ENCODE results near the gene JAKMIP1.

The JAKMIP1 gene

GRCh38 chr4:6125103-6125651 is 75.2 kb downstream of the JAKMIP1 start:
- Histone ChIP-seq H3K36me3 (ENCODE audit: control insufficient read depth, insufficient read depth, low read length) (no peaks in the 10 kb centered on the region), H3K27me3 (ENCODE audit: control insufficient read depth, insufficient read depth, low read length) (no peaks in the 10 kb centered on the region), H3K27ac (ENCODE audit: low read length) (no peak overlapping the region), H3K9me3 (ENCODE audit: control insufficient read depth, insufficient read depth, low read length) (no peaks in the 10 kb centered on the region), H3K4me3 (ENCODE audit: low read length) (no peak overlapping the region), H3K4me1 (ENCODE audit: control insufficient read depth, insufficient read depth, low read length) (no peaks in the 10 kb centered on the region; the same call in 1 of the 2 replicates)
- no CpG with 5 or more reads among the region's 5 CpGs for WGBS (ENCODE audit: insufficient coverage, insufficient read length)
- DNase-seq (ENCODE audit: low read depth, low spot score) = no peak

- DNase-seq (ENCODE audit: low read depth, low spot score) = no peak
- Histone ChIP-seq H3K4me3 (ENCODE audit: low read length) (no peak overlapping the region), H3K27me3 (ENCODE audit: control insufficient read depth, insufficient read depth, low read length) (no peaks in the 10 kb centered on the region), H3K36me3 (ENCODE audit: control insufficient read depth, insufficient read depth, low read length) (no peaks in the 10 kb centered on the region), H3K27ac (ENCODE audit: low read length) (no peak overlapping the region), H3K9me3 (ENCODE audit: control insufficient read depth, insufficient read depth, low read length) (no peaks in the 10 kb centered on the region), H3K4me1 (ENCODE audit: control insufficient read depth, insufficient read depth, low read length) (no peaks in the 10 kb centered on the region; the same call in 1 of the 2 replicates)
- no CpG with 5 or more reads among the region's 6 CpGs for WGBS (ENCODE audit: insufficient coverage, insufficient read length)
Observed at GRCh38 chr4:6124386-6125102, 75.8 kb downstream of the JAKMIP1 start.

DNA sequence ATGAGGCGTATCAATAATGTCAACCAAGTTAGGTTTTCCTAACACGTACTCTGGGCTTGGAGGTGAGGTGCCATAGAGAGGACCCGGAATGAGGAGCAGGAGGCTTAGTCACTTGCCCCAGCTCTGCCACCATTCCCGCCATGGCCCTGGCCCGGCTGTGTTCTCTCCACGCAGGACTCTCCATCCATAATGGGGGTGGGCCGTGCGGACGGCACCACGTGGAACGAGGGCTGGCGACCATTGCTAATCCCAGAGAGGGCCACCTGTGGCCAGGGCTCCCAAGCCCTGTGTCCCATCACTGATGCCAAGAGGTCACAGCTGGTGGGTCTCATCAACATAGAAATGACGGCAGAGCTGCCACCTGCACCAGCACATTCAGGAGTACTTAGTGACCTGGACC is 76.4 kb downstream of the JAKMIP1 start:
- DNase-seq (ENCODE audit: low read depth, low spot score) = no peak
- WGBS (ENCODE audit: insufficient coverage, insufficient read length) = no CpG with 5 or more reads among the region's 13 CpGs
- no peaks in the 10 kb centered on the region for H3K27me3 ChIP-seq (ENCODE audit: control insufficient read depth, insufficient read depth, low read length)

DNA sequence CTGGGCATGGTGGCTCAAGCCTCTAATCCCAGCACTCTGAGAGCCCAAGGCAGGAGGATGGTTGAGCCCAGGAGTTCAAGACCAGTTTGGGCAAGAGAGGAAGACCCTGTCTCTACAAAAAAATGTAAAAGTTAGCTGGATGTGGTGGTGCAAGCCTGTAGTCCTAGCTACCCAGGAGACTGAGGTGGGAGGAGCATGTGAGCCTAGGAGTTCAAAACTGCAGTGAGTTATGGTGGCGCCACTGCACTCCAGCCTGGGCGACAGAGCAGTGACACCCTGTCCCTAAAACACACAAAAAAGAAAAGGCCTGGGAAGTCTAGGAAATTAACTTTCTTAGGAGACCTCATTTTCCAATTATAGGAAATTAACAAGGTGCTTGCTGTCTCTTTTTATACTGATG is 76.8 kb downstream of the JAKMIP1 start:
- no peak overlapping the region for H3K4me3 ChIP-seq (ENCODE audit: low read length)
- no peak for DNase-seq (ENCODE audit: low read depth, low spot score)
- WGBS (ENCODE audit: insufficient coverage, insufficient read length) = no CpG with 5 or more reads among the region's 2 CpGs
- no peaks in the 10 kb centered on the region for H3K9me3 ChIP-seq (ENCODE audit: control insufficient read depth, insufficient read depth, low read length)
- H3K27me3 ChIP-seq (ENCODE audit: control insufficient read depth, insufficient read depth, low read length) = no peaks in the 10 kb centered on the region
- H3K4me1 ChIP-seq (ENCODE audit: control insufficient read depth, insufficient read depth, low read length) = no peaks in the 10 kb centered on the region; the same call in 1 of the 2 replicates
- no peaks in the 10 kb centered on the region for H3K36me3 ChIP-seq (ENCODE audit: control insufficient read depth, insufficient read depth, low read length)
- H3K27ac ChIP-seq (ENCODE audit: low read length) = no peak overlapping the region

More for the DNA sequence above, 76.4 kb downstream of the JAKMIP1 start:
- no peak overlapping the region for H3K27ac ChIP-seq (ENCODE audit: low read length)
- no peaks in the 10 kb centered on the region for H3K9me3 ChIP-seq (ENCODE audit: control insufficient read depth, insufficient read depth, low read length)
- no peaks in the 10 kb centered on the region for H3K36me3 ChIP-seq (ENCODE audit: control insufficient read depth, insufficient read depth, low read length)
- H3K4me1 ChIP-seq (ENCODE audit: control insufficient read depth, insufficient read depth, low read length) = no peaks in the 10 kb centered on the region; the same call in 1 of the 2 replicates
- H3K4me3 ChIP-seq (ENCODE audit: low read length) = no peak overlapping the region

GRCh38 chr4:6123116-6123515 is 77.2 kb downstream of the JAKMIP1 start:
- no peaks in the 10 kb centered on the region for H3K36me3 ChIP-seq (ENCODE audit: control insufficient read depth, insufficient read depth, low read length)
- H3K4me1 ChIP-seq (ENCODE audit: control insufficient read depth, insufficient read depth, low read length) = peaks cover 3% of the 10 kb centered on the region; the same call in 1 of the 2 replicates
- H3K27ac ChIP-seq (ENCODE audit: low read length) = no peak overlapping the region
- no peak for DNase-seq (ENCODE audit: low read depth, low spot score)
- H3K9me3 ChIP-seq (ENCODE audit: control insufficient read depth, insufficient read depth, low read length) = no peaks in the 10 kb centered on the region
- no peaks in the 10 kb centered on the region for H3K27me3 ChIP-seq (ENCODE audit: control insufficient read depth, insufficient read depth, low read length)
- no CpG with 5 or more reads among the region's 7 CpGs for WGBS (ENCODE audit: insufficient coverage, insufficient read length)
- no peak overlapping the region for H3K4me3 ChIP-seq (ENCODE audit: low read length)

- Histone ChIP-seq H3K4me3 (ENCODE audit: low read length) (no peak overlapping the region), H3K9me3 (ENCODE audit: control insufficient read depth, insufficient read depth, low read length) (no peaks in the 10 kb centered on the region), H3K36me3 (ENCODE audit: control insufficient read depth, insufficient read depth, low read length) (no peaks in the 10 kb centered on the region), H3K27me3 (ENCODE audit: control insufficient read depth, insufficient read depth, low read length) (no peaks in the 10 kb centered on the region), H3K4me1 (ENCODE audit: control insufficient read depth, insufficient read depth, low read length) (peaks cover 3% of the 10 kb centered on the region; the same call in 1 of the 2 replicates), H3K27ac (ENCODE audit: low read length) (no peak overlapping the region)
- no peak for DNase-seq (ENCODE audit: low read depth, low spot score)
- WGBS (ENCODE audit: insufficient coverage, insufficient read length) = no CpG with 5 or more reads among the region's 6 CpGs
Observed at GRCh38 chr4:6122496-6122895, 77.9 kb downstream of the JAKMIP1 start.

DNA sequence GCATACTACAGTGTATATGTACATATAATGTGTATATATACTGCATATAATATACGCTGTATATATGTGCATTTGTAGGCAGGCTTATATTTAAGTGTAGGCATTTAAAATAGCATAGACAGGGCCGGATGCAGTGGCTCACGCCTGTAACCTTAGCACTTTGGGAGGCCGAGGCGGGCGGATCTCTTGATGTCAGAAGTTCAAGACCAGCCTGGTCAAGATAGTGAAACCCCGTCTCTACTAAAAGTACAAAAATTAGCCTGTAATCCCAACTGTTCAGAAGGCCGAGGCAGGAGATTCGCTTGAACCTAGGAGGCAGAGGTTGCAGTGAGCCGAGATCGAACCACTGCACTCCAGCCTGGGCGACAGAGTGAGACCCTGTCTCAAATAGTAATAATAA is 78.4 kb downstream of the JAKMIP1 start:
- Histone ChIP-seq H3K4me3 (ENCODE audit: low read length) (no peak overlapping the region), H3K27ac (ENCODE audit: low read length) (no peak overlapping the region), H3K36me3 (ENCODE audit: control insufficient read depth, insufficient read depth, low read length) (no peaks in the 10 kb centered on the region), H3K27me3 (ENCODE audit: control insufficient read depth, insufficient read depth, low read length) (no peaks in the 10 kb centered on the region), H3K9me3 (ENCODE audit: control insufficient read depth, insufficient read depth, low read length) (no peaks in the 10 kb centered on the region), H3K4me1 (ENCODE audit: control insufficient read depth, insufficient read depth, low read length) (0 out of 2 replicates have a peak, but pooled peaks cover 3% of the 10 kb centered on the region)
- no CpG with 5 or more reads among the region's 12 CpGs for WGBS (ENCODE audit: insufficient coverage, insufficient read length)
- no peak for DNase-seq (ENCODE audit: low read depth, low spot score)

DNA sequence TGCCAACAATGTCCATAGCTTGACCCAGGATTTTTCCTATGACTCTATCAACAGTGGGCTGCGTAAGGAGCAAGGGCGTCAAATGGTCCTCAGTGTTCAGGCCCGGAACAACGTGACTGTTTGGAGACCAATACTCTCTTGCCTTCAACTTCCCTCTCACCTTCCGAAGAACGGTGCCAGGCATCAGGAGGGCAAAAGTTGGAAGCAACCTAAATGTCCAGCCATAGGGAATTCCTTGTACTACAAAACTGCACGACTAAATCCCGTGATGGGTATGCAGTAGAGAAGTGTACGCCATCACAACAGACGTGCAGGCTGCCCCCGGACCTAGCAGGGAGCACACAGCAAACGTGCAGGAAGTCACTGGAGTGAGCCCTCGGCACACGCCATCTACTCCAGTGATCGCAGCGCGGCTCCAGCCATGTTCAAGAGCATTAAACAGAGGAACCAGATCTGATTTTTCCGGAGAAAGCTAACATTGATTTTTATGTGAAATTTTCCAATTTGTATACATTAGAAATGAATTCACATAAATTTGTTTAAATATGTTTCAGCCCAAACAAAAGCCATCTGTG is 79.0 kb downstream of the JAKMIP1 start:
- H3K9me3 ChIP-seq (ENCODE audit: control insufficient read depth, insufficient read depth, low read length) = no peaks in the 10 kb centered on the region
- no CpG with 5 or more reads among the region's 18 CpGs for WGBS (ENCODE audit: insufficient coverage, insufficient read length)
- no peak for DNase-seq (ENCODE audit: low read depth, low spot score)
- no peaks in the 10 kb centered on the region for H3K27me3 ChIP-seq (ENCODE audit: control insufficient read depth, insufficient read depth, low read length)
- no peak overlapping the region for H3K4me3 ChIP-seq (ENCODE audit: low read length)
- H3K36me3 ChIP-seq (ENCODE audit: control insufficient read depth, insufficient read depth, low read length) = no peaks in the 10 kb centered on the region
- no peak overlapping the region for H3K27ac ChIP-seq (ENCODE audit: low read length)
- 0 out of 2 replicates have a peak, but pooled peaks cover 3% of the 10 kb centered on the region for H3K4me1 ChIP-seq (ENCODE audit: control insufficient read depth, insufficient read depth, low read length)

DNA sequence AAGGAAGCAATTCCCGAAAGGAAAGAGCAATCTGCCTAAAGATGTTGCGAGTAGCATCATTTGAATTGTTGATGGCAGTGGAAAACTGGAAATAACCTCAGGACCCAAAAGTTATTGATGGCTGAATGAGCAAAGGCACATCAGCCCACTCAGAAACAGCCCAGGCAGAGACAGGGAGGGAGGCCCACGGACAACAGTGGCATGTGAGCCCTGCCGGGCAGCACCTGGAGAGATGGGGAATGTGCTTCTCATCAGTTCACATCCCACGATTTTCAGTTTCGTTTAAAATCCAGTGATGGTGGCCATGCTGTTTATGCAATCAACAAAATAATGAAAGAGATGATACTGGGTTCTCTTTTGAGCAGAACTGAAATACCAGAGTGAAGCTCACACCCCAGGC is 80.0 kb downstream of the JAKMIP1 start:
- no peaks in the 10 kb centered on the region for H3K27me3 ChIP-seq (ENCODE audit: control insufficient read depth, insufficient read depth, low read length)
- WGBS (ENCODE audit: insufficient coverage, insufficient read length) = no CpG with 5 or more reads among the region's 6 CpGs
- H3K4me3 ChIP-seq (ENCODE audit: low read length) = no peak overlapping the region
- H3K9me3 ChIP-seq (ENCODE audit: control insufficient read depth, insufficient read depth, low read length) = no peaks in the 10 kb centered on the region
- no peak for DNase-seq (ENCODE audit: low read depth, low spot score)
- no peak overlapping the region for H3K27ac ChIP-seq (ENCODE audit: low read length)
- no peaks in the 10 kb centered on the region for H3K36me3 ChIP-seq (ENCODE audit: control insufficient read depth, insufficient read depth, low read length)
- peaks cover 3% of the 10 kb centered on the region; the same call in 1 of the 2 replicates for H3K4me1 ChIP-seq (ENCODE audit: control insufficient read depth, insufficient read depth, low read length)

- Histone ChIP-seq H3K4me3 (ENCODE audit: low read length) (no peak overlapping the region), H3K36me3 (ENCODE audit: control insufficient read depth, insufficient read depth, low read length) (no peaks in the 10 kb centered on the region), H3K4me1 (ENCODE audit: control insufficient read depth, insufficient read depth, low read length) (peaks cover 3% of the 10 kb centered on the region; the same call in 1 of the 2 replicates), H3K9me3 (ENCODE audit: control insufficient read depth, insufficient read depth, low read length) (no peaks in the 10 kb centered on the region), H3K27ac (ENCODE audit: low read length) (no peak overlapping the region), H3K27me3 (ENCODE audit: control insufficient read depth, insufficient read depth, low read length) (no peaks in the 10 kb centered on the region)
- DNase-seq (ENCODE audit: low read depth, low spot score) = no peak
- WGBS (ENCODE audit: insufficient coverage, insufficient read length) = no CpG with 5 or more reads among the region's 5 CpGs
Observed at GRCh38 chr4:6119507-6120020, 80.8 kb downstream of the JAKMIP1 start.

Measured in iPS DF 6.9 (cell line).